WI38 (cell line): ENCODE data around the gene VTA1.
"Not testable (repeated sequence)": the region's sequence is repeated elsewhere in the genome, so short reads cannot be mapped to it uniquely, and the experiment has no call there.

Experiments
- H3K4me3 ChIP-seq: 2 replicates; pipeline ENCODE4 v1.5.1; 2011; ENCODE audit warnings: low read depth, mild to moderate bottlenecking, control low read depth, low read length
- TF ChIP-seq, protein P1 (sequence below): IDR thresholded peaks from 2 replicates; pipeline ENCODE4 v1.5.1; 2012; ENCODE audit warnings: low read depth, mild to moderate bottlenecking, control low read depth, low read length

Gene VTA1

DNA sequence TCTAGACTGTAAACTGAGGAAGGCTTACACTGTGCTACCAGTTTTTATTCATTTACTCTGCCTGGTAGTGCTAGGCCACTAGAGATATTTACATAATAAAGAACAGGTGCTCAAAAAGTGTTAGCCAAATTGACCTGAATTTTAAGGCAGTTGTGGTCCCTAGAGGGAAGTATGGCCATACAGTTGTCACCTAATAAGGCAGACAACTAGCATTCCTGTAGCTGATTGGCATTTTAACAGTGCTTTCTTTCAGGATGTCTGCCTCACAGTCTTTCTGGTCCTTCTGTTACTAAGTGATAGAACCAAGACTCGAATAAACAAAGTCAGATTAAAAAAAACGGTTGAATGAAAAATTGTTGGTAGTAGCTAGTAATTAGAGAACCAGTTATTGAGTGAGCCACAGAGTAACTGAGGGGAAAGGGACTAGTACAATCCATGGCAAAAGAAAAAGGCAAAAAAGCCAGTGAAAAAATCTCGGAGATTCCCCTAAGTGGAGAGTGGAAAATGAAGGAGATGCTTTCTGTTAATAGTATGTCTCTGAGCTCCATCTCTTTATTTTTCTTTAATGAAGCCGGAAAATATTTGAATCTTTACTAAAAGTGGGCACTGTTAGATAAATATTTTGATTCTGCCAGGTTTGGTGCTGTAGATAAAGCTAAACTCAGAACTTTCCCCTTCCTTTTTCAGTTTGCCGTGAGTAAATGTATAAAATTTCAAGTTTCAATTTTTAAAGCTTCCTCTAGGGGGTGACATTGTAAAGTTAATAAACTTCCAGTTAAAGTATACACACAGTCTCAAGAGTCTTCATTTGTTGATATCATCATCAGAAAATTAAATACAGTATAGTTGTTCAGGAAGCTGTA lies 9.1 kb downstream of the VTA1 start:
- 0 out of 2 replicates have a peak overlapping the region, but pooled peaks have one; percentile 11 for H3K4me3 ChIP-seq
- TF ChIP-seq, protein P1, sequence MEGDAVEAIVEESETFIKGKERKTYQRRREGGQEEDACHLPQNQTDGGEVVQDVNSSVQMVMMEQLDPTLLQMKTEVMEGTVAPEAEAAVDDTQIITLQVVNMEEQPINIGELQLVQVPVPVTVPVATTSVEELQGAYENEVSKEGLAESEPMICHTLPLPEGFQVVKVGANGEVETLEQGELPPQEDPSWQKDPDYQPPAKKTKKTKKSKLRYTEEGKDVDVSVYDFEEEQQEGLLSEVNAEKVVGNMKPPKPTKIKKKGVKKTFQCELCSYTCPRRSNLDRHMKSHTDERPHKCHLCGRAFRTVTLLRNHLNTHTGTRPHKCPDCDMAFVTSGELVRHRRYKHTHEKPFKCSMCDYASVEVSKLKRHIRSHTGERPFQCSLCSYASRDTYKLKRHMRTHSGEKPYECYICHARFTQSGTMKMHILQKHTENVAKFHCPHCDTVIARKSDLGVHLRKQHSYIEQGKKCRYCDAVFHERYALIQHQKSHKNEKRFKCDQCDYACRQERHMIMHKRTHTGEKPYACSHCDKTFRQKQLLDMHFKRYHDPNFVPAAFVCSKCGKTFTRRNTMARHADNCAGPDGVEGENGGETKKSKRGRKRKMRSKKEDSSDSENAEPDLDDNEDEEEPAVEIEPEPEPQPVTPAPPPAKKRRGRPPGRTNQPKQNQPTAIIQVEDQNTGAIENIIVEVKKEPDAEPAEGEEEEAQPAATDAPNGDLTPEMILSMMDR, result no peak

DNA sequence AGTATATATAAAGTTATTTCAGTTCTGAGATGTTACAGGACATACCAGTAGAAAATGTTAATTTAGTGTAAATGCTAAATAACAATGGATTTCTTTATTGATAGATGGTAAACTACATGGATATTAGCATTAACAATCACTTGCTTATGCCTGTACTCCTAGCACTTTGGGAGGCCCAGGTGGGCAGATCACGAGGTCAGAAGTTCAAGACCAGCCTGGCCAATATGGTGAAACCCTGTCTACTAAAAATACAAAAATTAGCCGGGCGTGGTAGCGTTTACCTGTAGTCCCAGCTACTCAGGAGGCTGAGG lies 9.7 kb downstream of the VTA1 start:
- not testable (repeated sequence) for H3K4me3 ChIP-seq

GRCh38 chr6:142162780-142163179 lies 15.7 kb downstream of the VTA1 start:
- H3K4me3 ChIP-seq, result no peak overlapping the region
- TF ChIP-seq, protein P1, result no peak

DNA sequence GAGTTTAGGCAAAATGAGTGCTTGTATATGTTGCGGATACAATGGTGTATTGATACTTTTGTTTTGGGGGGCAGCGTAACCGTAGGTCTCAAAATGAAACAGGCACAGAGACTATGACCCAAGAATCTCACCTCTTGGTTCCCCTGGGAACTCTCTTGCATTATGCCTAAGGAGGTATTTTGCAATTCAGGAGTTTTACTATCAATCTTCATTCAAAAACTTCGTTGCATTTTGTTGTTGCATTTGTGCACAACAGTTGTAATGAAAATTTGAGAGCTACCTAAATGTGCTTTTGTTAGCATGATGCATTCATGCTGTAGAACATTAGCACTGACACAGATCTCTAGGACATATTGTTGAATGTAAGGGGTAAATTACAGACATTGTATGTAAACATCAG lies 18.2 kb downstream of the VTA1 start:
- TF ChIP-seq, protein P1, result no peak
- H3K4me3 ChIP-seq, result no peak overlapping the region

GRCh38 chr6:142167071-142167470 lies 20.0 kb downstream of the VTA1 start:
- no peak overlapping the region for H3K4me3 ChIP-seq
- TF ChIP-seq, protein P1, result no peak

DNA sequence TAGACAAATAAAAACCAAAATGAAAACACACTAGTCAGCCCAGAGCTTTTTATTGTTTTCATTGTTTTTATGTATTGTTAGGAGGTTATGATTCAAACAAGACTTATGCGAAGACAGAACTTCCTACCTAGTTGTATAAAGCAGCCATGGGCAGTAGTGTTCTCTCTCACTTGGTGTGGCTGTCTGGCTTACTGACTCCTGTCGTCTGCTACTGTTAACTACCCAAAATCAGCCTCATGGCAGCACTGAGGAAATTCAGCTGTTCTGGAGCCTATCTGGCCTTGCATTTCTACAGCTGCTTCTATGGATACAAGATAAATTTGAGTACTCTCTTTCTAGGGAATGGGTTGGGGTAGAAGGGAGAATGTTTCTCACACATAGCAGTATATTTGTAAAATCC lies 20.4 kb downstream of the VTA1 start:
- no peak overlapping the region for H3K4me3 ChIP-seq
- TF ChIP-seq, protein P1, result no peak

DNA sequence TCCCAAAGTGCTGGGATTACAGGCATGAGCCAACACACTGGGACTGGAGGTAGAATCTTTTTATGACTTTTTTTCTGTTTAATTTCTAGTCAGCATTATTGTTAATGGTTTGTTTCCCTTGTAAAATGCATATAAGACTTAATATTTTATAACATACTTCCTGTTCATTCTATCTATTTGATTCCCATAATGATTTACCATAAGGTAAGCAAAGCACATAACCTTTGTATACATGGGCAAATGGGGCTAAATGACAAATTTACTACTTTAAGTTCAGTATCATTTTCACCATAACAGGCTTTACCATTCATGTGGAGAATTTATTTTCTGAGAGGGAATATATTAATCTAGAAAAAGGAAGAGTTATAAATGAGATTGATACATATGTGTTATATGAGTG lies 24.3 kb downstream of the VTA1 start:
- TF ChIP-seq, protein P1, result no peak
- H3K4me3 ChIP-seq, result no peak overlapping the region

- no peak overlapping the region for H3K4me3 ChIP-seq
- TF ChIP-seq, protein P1, result no peak
Observed at GRCh38 chr6:142172758-142173157, 25.7 kb downstream of the VTA1 start.
